Tibial nerve (tissue), 4 donors: ENCODE data around the gene TNIP2. TPM values are rescaled to one million over a fixed set of nuclear protein-coding genes. Genes with fewer than 3 reads are reported as not detected.

Experiments
- DNase-seq, 2 donors: peaks; one replicate each; pipeline ENCODE4 v3.0.0-alpha.2; 2019; ENCODE audit warnings: low spot score in 2 of 2
- H3K27ac ChIP-seq, 4 donors: fragments of 200-600 bp; sonication (generic) in 3 of 4; one replicate each; pipeline ENCODE4 v1.5.1; 2017 to 2019; ENCODE audit warnings: mild to moderate bottlenecking in 1 of 4
- H3K27me3 ChIP-seq, 2 donors: fragments of 200-600 bp; sonication (generic) in 1 of 2; one replicate each; pipeline versions ENCODE4 v1.5.1 to v1.6.0; 2017 to 2019
- H3K36me3 ChIP-seq, 3 donors: fragments of 200-600 bp; sonication (generic); one replicate each; pipeline ENCODE4 v1.5.1; 2018 to 2019
- H3K4me1 ChIP-seq, 4 donors: fragments of 200-600 bp; sonication (generic) in 3 of 4; one replicate each; pipeline ENCODE4 v1.5.1; 2017 to 2019
- H3K4me3 ChIP-seq, 4 donors: fragments of 200-600 bp; sonication (generic) in 3 of 4; one replicate each; pipeline ENCODE4 v1.5.1; 2017 to 2019; ENCODE audit warnings: mild to moderate bottlenecking in 1 of 4, moderate library complexity in 1 of 4
- H3K9me3 ChIP-seq, 4 donors: fragments of 200-600 bp; sonication (generic) in 3 of 4; one replicate each; pipeline ENCODE4 v1.5.1; 2017 to 2019
- EP300 ChIP-seq, 2 donors: sonication (generic); formaldehyde crosslinking; IDR thresholded peaks; one replicate each; pipeline ENCODE4 v1.6.1; 2017; ENCODE audit warnings: antibody characterized with exemption in 2 of 2, mild to moderate bottlenecking in 1 of 2
- POLR2A ChIP-seq, 2 donors: fragments of 450-650 bp; IDR thresholded peaks; one replicate each; pipeline ENCODE4 v1.6.1; 2017; ENCODE audit warnings: antibody characterized with exemption in 2 of 2, mild to moderate bottlenecking in 2 of 2, moderate library complexity in 2 of 2
- WGBS, 2 donors: methylation state at CpG; one replicate each; pipeline ENCODE4 v1.1.5; 2018; 5-methylcytosine and 5-hydroxymethylcytosine counted together
- total RNA-seq, 4 donors: library from RNA; depleted of rRNA; stranded (reverse); fragments of >200 nt; gene quantifications; one replicate each; pipeline ENCODE4 v1.1.0, GENCODE V29; 2016
- TF ChIP-seq, protein P1 (sequence below), 5 experiments: fragments of 200-600 bp in 3 of 5; fragments of 450-650 bp in 2 of 5; sonication (generic) in 3 of 5; IDR thresholded peaks; one replicate each; pipeline ENCODE4 v1.5.1; 2016 to 2019; ENCODE audit warnings: antibody characterized with exemption in 5 of 5, mild to moderate bottlenecking in 3 of 5, moderate library complexity in 2 of 5

The TNIP2 gene
- total RNA-seq, 4 donors from 2014 or later: 78.3 to 110 (median 89.3) TPM

GRCh38 chr4:2715426-2715825, 40.7 kb downstream of the TNIP2 start:
- no peaks in the 10 kb centered on the region for H3K27me3 ChIP-seq
- H3K36me3 ChIP-seq: peaks cover 0 to 81% (median 9%) of the 10 kb centered on the region in 3 donors
- DNase-seq: no peak
- H3K27ac ChIP-seq: no peak overlapping the region
- no peak for TF ChIP-seq EP300 (IDR thresholded peaks at IDR 0.05)
- TF ChIP-seq, protein P1, sequence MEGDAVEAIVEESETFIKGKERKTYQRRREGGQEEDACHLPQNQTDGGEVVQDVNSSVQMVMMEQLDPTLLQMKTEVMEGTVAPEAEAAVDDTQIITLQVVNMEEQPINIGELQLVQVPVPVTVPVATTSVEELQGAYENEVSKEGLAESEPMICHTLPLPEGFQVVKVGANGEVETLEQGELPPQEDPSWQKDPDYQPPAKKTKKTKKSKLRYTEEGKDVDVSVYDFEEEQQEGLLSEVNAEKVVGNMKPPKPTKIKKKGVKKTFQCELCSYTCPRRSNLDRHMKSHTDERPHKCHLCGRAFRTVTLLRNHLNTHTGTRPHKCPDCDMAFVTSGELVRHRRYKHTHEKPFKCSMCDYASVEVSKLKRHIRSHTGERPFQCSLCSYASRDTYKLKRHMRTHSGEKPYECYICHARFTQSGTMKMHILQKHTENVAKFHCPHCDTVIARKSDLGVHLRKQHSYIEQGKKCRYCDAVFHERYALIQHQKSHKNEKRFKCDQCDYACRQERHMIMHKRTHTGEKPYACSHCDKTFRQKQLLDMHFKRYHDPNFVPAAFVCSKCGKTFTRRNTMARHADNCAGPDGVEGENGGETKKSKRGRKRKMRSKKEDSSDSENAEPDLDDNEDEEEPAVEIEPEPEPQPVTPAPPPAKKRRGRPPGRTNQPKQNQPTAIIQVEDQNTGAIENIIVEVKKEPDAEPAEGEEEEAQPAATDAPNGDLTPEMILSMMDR (IDR thresholded peaks at IDR 0.05): no peak
- no peak for TF ChIP-seq POLR2A (IDR thresholded peaks at IDR 0.05)
- 66 to 90% methylated on average over 5 of the region's 5 CpGs for WGBS, 2 donors
- H3K4me1 ChIP-seq: peaks cover 0 to 10% (median 5%) of the 10 kb centered on the region in 4 donors
- H3K4me3 ChIP-seq: no peak overlapping the region
- no peaks in the 10 kb centered on the region for H3K9me3 ChIP-seq

DNA sequence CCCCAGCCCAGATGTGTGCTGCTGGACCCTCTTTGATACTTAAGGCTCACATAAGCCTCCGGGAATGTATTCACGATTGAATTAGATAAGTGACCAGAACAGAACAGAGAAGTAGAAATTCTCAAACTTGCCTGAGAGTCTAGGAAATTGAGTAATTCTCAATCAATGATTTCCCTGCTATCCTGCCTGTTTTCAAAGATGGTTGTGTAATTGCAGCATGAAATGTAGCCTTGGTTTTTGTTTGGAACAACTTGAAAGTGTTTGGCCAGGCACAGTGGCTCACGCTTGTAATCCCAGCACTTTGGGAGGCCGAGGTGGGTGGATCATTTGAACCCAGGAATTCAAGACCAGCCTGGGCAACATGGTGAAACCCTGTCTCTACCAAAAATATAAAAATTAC, 41.2 kb downstream of the TNIP2 start:
- TF ChIP-seq, protein P1 (IDR thresholded peaks at IDR 0.05): no peak
- TF ChIP-seq EP300 (IDR thresholded peaks at IDR 0.05) (no peak), POLR2A (IDR thresholded peaks at IDR 0.05) (no peak)
- Histone ChIP-seq H3K27ac (no peak overlapping the region), H3K27me3 (no peaks in the 10 kb centered on the region), H3K9me3 (no peaks in the 10 kb centered on the region), H3K4me3 (no peak overlapping the region), H3K4me1 (peaks cover 0 to 10% (median 5%) of the 10 kb centered on the region in 4 donors), H3K36me3 (peaks cover 0 to 78% (median 4%) of the 10 kb centered on the region in 3 donors)
- DNase-seq: no peak
- WGBS, 2 donors: 75 to 80% methylated on average over 4 of the region's 4 CpGs

GRCh38 chr4:2714061-2714770, 41.9 kb downstream of the TNIP2 start:
- H3K4me1 ChIP-seq: peaks cover 0 to 10% (median 5%) of the 10 kb centered on the region in 4 donors
- H3K9me3 ChIP-seq: no peaks in the 10 kb centered on the region
- no peaks in the 10 kb centered on the region for H3K27me3 ChIP-seq
- no peak for TF ChIP-seq EP300 (IDR thresholded peaks at IDR 0.05)
- TF ChIP-seq, protein P1 (IDR thresholded peaks at IDR 0.05): no peak
- TF ChIP-seq POLR2A (IDR thresholded peaks at IDR 0.05): no peak
- 48 to 52% methylated on average over 10 of the region's 10 CpGs for WGBS, 2 donors
- DNase-seq: no peak
- peaks cover 0 to 77% (median 4%) of the 10 kb centered on the region in 3 donors for H3K36me3 ChIP-seq
- H3K4me3 ChIP-seq: no peak overlapping the region
- H3K27ac ChIP-seq: peak overlapping the region in 2 of 4 donors; percentile 2 to 52

- peaks cover 0 to 77% (median 4%) of the 10 kb centered on the region in 3 donors for H3K36me3 ChIP-seq
- WGBS, 2 donors: 95 to 96% methylated on average over 5 of the region's 5 CpGs
- no peaks in the 10 kb centered on the region for H3K27me3 ChIP-seq
- H3K4me3 ChIP-seq: no peak overlapping the region
- no peak for TF ChIP-seq POLR2A (IDR thresholded peaks at IDR 0.05)
- H3K27ac ChIP-seq: no peak overlapping the region
- no peak for DNase-seq
- H3K9me3 ChIP-seq: no peaks in the 10 kb centered on the region
- H3K4me1 ChIP-seq: peaks cover 0 to 10% (median 5%) of the 10 kb centered on the region in 4 donors
Observed at GRCh38 chr4:2713337-2713736, 42.8 kb downstream of the TNIP2 start.

DNA sequence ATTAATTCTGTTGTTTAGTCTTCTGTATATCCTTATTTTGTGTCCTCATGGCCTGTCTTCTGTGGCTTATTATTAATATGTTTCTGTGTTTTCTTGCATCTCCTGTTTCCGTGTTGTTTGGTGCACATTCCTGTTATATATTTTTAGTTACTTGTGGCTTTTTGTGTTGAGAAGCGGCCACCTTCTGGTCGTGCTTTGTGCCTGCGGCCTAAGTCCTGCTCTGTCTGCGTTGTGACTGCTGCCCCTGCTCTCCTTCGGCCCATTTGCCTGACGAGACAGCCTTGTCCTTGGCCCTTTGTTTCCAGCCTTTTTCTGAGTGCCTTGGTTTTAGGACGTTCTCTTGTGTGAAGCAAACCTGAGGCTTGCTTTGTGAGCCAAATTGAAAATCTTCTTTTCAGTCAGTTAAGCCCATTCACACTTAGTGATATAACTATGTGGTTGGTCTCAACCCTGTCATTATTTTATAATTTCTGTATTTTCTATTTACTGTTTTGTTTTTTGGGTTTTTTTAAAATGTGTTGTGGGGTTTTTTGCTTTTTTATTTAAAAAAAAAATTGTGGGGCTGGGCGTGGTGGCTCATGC, 43.8 kb downstream of the TNIP2 start:
- H3K36me3 ChIP-seq: peaks cover 0 to 76% (median under 1%) of the 10 kb centered on the region in 3 donors
- no peak overlapping the region for H3K4me3 ChIP-seq
- no peak overlapping the region for H3K27ac ChIP-seq
- peaks cover 0 to 10% (median 5%) of the 10 kb centered on the region in 4 donors for H3K4me1 ChIP-seq
- no peaks in the 10 kb centered on the region for H3K27me3 ChIP-seq
- no peak for DNase-seq
- TF ChIP-seq POLR2A (IDR thresholded peaks at IDR 0.05): no peak
- no peak for TF ChIP-seq EP300 (IDR thresholded peaks at IDR 0.05)
- TF ChIP-seq, protein P1 (IDR thresholded peaks at IDR 0.05): no peak
- 77 to 85% methylated on average over 9 of the region's 9 CpGs for WGBS, 2 donors
- H3K9me3 ChIP-seq: no peaks in the 10 kb centered on the region
